Nephron (organoid): ENCODE results near the gene FAM118A.

ENCODE experiments used
- H3K27ac Mint-ChIP-seq, 3 experiments: 2 replicates each; pipeline ENCODE4 v1.8.0; 2020; ENCODE audit warnings: mixed read lengths in 3 of 3, mild to moderate bottlenecking in 2 of 3, moderate library complexity in 1 of 3
- H3K27me3 Mint-ChIP-seq: 2 replicates; pipeline ENCODE4 v1.8.0; 2021; ENCODE audit warnings: low read depth, mild to moderate bottlenecking, moderate library complexity, mixed read lengths
- H3K36me3 Mint-ChIP-seq: 2 replicates; pipeline ENCODE4 v1.8.0; 2020; ENCODE audit warnings: low read depth, mixed read lengths
- H3K4me1 Mint-ChIP-seq: 2 replicates; pipeline ENCODE4 v1.8.0; 2020; ENCODE audit warnings: mixed read lengths
- H3K4me3 Mint-ChIP-seq, 3 experiments: 2 replicates each; pipeline ENCODE4 v1.8.0; 2020; ENCODE audit warnings: mild to moderate bottlenecking in 3 of 3, mixed read lengths in 3 of 3, moderate library complexity in 2 of 3
- H3K9me3 Mint-ChIP-seq: 2 replicates; pipeline ENCODE4 v1.8.0; 2020; ENCODE audit warnings: mixed read lengths
- CTCF ChIP-seq, 3 experiments: fragments of 200-600 bp; sonication (generic); IDR thresholded peaks; one replicate each; pipeline ENCODE4 v1.5.0; 2021; ENCODE audit warnings: antibody characterized with exemption in 3 of 3; ENCODE audit not compliant: unreplicated experiment in 3 of 3

The FAM118A gene

GRCh38 chr22:45316796-45317526, 7.2 kb downstream of the FAM118A start:
- Mint-ChIP-seq H3K27me3 (no peaks in the 10 kb centered on the region), H3K9me3 (no peaks in the 10 kb centered on the region), H3K36me3 (peaks cover 5% of the 10 kb centered on the region), H3K27ac (peak overlapping the region; percentile 92 to 93 (median 92)), H3K4me1 (peaks cover 47% of the 10 kb centered on the region), H3K4me3 (no peak overlapping the region)
- no peak for TF ChIP-seq CTCF (IDR thresholded peaks at IDR 0.05; ENCODE audit: unreplicated experiment in 3 of 3)

DNA sequence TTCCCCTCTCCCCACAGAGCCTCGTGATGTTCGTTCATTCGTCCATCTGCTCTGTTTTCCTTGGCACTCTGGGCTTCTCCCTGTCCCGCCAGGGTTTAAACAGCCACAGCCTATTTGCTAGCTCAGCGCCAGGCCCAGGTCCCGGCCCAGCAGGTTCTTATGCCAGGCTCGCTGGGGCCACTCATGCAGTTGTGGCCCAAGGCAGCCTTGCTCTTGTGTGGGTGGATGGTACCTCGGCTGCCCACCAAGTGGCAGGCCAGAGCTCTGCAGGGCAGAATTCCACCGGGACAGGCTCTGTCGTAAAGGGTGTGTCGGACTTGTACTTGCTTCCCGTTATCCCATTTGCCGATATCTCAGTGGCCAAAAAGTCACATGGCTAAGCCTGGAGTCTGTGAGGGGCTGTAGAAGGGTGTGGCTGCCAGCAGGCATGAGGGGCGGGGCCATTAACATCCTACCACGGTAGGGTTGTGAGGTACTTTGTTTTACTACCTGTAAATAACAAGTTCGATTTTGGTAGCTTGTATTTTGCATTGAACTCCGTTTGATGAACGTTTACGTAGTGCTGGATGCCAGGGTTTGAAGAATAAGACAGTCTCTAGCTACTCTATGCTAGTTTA, 7.9 kb downstream of the FAM118A start:
- Mint-ChIP-seq H3K4me1 (peaks cover 47% of the 10 kb centered on the region), H3K9me3 (no peaks in the 10 kb centered on the region), H3K4me3 (peak overlapping the region in 1 of 3 experiments; percentile 54), H3K27ac (peak overlapping the region; percentile 92 to 93 (median 92)), H3K27me3 (no peaks in the 10 kb centered on the region), H3K36me3 (peaks cover 3% of the 10 kb centered on the region)
- TF ChIP-seq CTCF (IDR thresholded peaks at IDR 0.05; ENCODE audit: unreplicated experiment in 3 of 3), result no peak

DNA sequence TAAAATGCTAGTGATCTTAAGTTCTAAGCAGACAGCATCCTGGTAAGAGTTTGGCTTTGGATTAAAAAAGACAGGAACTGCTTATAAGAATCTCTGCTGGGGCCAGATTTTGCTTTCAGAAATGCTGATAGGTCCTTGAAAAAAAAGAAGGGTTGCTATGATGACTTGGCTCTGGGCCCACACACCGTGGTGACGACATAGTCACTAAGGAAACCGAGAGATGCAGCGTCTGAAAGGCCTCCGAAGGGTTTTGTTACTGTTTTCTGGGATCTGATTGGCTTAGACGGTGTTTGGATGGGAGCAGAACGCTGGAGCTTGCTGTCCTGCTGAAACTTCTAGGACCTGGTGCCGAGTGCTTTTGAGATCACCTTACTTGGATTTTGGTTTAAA, 8.4 kb downstream of the FAM118A start:
- peak overlapping the region; percentile 22 to 54 (median 48) for H3K4me3 Mint-ChIP-seq
- H3K27ac Mint-ChIP-seq, result peak overlapping the region; percentile 92 to 93 (median 92)
- peaks cover 47% of the 10 kb centered on the region for H3K4me1 Mint-ChIP-seq
- H3K36me3 Mint-ChIP-seq, result peaks cover under 1% of the 10 kb centered on the region
- TF ChIP-seq CTCF (IDR thresholded peaks at IDR 0.05; ENCODE audit: unreplicated experiment in 3 of 3), result no peak
- no peaks in the 10 kb centered on the region for H3K27me3 Mint-ChIP-seq
- no peaks in the 10 kb centered on the region for H3K9me3 Mint-ChIP-seq

DNA sequence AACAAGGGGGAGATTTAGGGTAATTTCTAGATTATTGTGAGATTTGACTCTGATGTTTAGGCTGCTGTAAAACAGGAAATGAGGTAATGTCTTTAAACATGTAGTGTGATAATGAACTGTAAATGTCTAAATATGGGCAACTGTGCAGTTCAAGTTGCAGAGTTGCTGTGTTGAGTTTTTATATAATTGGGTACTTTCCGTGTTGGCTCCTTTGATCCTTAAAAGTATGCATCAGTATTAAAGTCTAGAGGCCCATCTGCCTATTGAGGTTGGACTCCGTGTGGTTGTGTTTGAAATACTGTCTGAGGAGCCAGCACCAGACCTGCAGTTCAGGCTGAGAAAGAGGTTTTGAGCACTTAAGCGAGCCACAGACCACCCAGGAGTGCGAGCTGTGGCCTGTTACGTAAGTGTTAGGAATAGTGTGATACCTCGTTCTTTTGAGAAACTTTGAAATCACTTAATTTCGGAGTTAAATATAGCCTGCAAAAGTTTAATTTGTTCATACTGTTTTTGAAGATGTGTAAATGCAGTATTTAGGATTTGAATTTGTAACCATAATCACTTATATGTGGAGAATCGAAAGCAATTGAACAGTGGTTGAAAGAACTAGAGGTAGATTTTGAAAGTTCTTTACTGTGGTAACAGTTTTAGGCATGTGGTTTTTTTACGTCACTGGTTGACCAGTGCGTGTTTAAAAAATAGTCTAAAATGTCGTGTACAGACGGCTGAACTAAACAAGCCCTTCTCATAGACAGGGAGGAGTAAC, 9.0 kb downstream of the FAM118A start:
- H3K9me3 Mint-ChIP-seq, result no peaks in the 10 kb centered on the region
- peaks cover 6% of the 10 kb centered on the region for H3K36me3 Mint-ChIP-seq
- no peak for TF ChIP-seq CTCF (IDR thresholded peaks at IDR 0.05; ENCODE audit: unreplicated experiment in 3 of 3)
- no peaks in the 10 kb centered on the region for H3K27me3 Mint-ChIP-seq
- H3K4me1 Mint-ChIP-seq, result peaks cover 47% of the 10 kb centered on the region
- H3K27ac Mint-ChIP-seq, result peak overlapping the region; percentile 92 to 93 (median 92)
- peak overlapping the region; percentile 22 to 54 (median 48) for H3K4me3 Mint-ChIP-seq

DNA sequence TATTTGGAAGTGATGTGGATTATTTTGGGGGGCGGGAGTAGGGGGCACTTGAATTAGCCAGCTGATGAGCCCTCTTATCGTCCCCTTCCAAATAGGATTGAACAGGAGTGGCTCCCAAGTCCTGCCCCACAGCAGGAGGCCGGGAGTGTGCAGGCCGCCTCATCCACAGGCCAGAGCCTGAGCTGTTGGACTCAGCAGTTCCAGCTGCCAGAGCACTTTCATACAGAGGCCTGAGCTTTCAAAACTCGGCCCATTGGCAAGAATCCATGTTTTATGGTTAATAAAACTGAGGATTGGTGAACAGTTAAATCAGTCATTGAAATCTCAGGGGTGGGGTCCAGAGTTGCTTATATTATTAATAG, 9.6 kb downstream of the FAM118A start:
- Mint-ChIP-seq H3K27ac (peak overlapping the region; percentile 92 to 93 (median 92)), H3K4me1 (peaks cover 44% of the 10 kb centered on the region), H3K4me3 (peak overlapping the region in 1 of 3 experiments; percentile 14), H3K27me3 (no peaks in the 10 kb centered on the region), H3K36me3 (peaks cover 11% of the 10 kb centered on the region), H3K9me3 (no peaks in the 10 kb centered on the region)
- no peak for TF ChIP-seq CTCF (IDR thresholded peaks at IDR 0.05; ENCODE audit: unreplicated experiment in 3 of 3)
